ENCODE results near the gene CCNY. TPM values are rescaled to one million over a fixed set of nuclear protein-coding genes. Genes with fewer than 3 reads are reported as not detected.
A peak's percentile ranks its signal among the peaks of the same experiment; 100 is the strongest.

CCNY gene
- total and polyA plus RNA-seq, 9 donors: 28.3 to 87.0 (median 60.9) TPM

DNA sequence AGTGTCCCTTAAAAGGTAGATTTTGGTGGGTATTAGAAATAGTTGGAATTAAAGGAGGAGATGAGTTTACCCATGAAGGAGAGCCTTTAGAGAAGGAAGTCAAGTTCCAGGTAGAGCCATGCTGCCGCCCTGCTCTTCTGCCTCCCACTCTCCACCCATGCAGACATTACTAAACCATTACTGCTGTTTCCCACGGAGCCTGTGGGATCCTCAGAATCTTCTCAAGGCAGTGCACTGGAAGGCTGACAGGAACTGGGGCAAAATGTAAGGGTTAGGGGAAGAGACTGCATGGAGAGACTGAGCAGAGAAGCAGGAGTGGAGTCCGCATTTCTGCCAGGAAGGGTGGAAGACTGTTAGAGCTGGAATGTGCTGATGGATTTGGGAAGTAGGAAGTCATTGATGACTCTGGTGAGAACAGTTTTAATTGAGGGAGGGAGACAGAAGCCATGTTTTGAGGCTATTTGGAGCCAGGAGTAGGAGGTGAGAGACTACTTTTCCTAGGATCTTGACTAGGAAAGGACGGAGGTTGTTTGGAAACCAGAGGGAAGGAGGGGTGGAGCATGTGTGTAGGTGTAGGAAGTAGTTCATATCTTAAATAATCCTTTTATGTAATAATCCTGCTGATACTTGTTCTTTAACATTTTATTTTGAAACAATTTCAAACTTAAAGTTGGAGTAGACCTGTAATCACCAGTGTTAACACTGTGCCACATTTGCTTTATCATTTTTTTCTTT lies 109.0 kb downstream of the CCNY start:
- 93 to 96% (median 95%) methylated on average over 4 of the region's 4 CpGs for WGBS, 3 donors
- no peak for DNase-seq
- Histone ChIP-seq H3K27me3 (no peaks in the 10 kb centered on the region), H3K36me3 (no peaks in the 10 kb centered on the region), H3K4me1 (ENCODE audit: insufficient read depth) (peaks cover 29% of the 10 kb centered on the region), H3K4me3 (no peak overlapping the region), H3K9me3 (peaks cover 0 to 11% of the 10 kb centered on the region in 2 donors), H3K27ac (no peak overlapping the region)
- intact Hi-C loops (cut with DNase I): no loop called here
- TF ChIP-seq EP300 (IDR thresholded peaks at IDR 0.05) (no peak), POLR2A (IDR thresholded peaks at IDR 0.05) (no peak)
- TF ChIP-seq, protein P1, sequence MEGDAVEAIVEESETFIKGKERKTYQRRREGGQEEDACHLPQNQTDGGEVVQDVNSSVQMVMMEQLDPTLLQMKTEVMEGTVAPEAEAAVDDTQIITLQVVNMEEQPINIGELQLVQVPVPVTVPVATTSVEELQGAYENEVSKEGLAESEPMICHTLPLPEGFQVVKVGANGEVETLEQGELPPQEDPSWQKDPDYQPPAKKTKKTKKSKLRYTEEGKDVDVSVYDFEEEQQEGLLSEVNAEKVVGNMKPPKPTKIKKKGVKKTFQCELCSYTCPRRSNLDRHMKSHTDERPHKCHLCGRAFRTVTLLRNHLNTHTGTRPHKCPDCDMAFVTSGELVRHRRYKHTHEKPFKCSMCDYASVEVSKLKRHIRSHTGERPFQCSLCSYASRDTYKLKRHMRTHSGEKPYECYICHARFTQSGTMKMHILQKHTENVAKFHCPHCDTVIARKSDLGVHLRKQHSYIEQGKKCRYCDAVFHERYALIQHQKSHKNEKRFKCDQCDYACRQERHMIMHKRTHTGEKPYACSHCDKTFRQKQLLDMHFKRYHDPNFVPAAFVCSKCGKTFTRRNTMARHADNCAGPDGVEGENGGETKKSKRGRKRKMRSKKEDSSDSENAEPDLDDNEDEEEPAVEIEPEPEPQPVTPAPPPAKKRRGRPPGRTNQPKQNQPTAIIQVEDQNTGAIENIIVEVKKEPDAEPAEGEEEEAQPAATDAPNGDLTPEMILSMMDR (IDR thresholded peaks at IDR 0.05): no peak

DNA sequence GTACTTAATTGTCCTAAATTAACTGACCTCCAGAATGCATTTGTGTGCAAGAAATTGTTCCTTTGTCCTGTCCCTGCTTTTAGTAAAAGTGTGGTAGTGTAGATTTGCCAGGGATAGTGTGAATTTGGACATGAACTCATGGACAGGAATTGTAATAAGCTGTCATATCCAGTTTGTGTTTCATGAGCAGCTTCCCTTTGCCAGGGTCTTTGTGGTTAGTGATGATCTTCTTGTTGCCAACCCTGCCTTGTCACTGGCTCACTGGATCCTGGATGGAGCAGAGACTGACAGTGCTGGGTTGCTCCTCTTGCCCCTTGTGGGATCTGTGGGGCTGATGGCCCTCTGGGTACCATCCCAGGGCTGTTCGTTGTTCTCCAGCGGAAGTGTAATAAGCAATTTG lies 110.1 kb downstream of the CCNY start:
- 93 to 100% (median 96%) methylated on average over 2 of the region's 2 CpGs for WGBS, 3 donors
- Histone ChIP-seq H3K27me3 (no peaks in the 10 kb centered on the region), H3K4me1 (ENCODE audit: insufficient read depth) (peaks cover 32% of the 10 kb centered on the region), H3K9me3 (peaks cover 0 to 11% of the 10 kb centered on the region in 2 donors), H3K36me3 (no peaks in the 10 kb centered on the region), H3K27ac (no peak overlapping the region), H3K4me3 (no peak overlapping the region)
- DNase-seq: no peak
- TF ChIP-seq EP300 (IDR thresholded peaks at IDR 0.05) (no peak), POLR2A (IDR thresholded peaks at IDR 0.05) (no peak)
- TF ChIP-seq, protein P1 (IDR thresholded peaks at IDR 0.05): no peak
- intact Hi-C loops (cut with DNase I): no loop called here

DNA sequence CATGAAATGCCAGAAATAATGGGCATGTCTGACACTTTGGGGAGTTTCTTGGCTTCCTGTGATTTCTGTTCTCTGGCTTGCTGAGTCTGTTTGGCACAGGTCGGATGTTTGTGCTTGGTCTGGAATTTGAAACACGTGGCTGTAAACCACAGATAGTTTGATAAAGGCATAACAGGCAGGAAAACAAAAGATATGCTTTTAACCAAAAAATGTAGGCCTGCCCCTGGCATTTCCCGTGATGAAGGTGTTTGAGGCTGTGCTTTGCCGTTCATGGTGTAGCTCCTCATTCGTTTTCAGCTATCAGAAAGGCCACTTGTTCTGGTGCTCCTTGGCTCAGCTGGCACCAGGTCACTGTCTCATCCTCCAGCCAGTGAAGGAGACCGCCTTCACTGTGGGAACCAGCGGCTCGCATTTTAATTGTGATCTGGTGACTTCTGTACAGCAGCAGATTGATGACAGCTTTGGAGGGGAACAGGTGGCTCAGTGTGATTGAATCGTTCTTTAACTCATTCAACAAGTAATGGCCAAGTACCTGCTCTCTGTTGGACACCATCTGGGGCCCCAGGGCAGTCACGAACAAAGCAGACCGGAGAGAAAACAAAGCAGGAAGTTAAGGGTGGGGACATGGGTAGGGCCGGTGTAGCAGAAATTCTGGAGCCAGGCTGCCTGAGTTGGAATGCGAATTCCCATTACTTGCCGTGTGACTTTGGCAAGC lies 111.5 kb downstream of the CCNY start:
- Histone ChIP-seq H3K4me1 (ENCODE audit: insufficient read depth) (peaks cover 35% of the 10 kb centered on the region), H3K36me3 (no peaks in the 10 kb centered on the region), H3K4me3 (no peak overlapping the region), H3K27ac (peak overlapping the region in 1 of 2 donors; percentile 31), H3K27me3 (no peaks in the 10 kb centered on the region), H3K9me3 (peaks cover 0 to 11% of the 10 kb centered on the region in 2 donors)
- TF ChIP-seq POLR2A (IDR thresholded peaks at IDR 0.05): no peak
- TF ChIP-seq, protein P1 (IDR thresholded peaks at IDR 0.05): no peak
- TF ChIP-seq EP300 (IDR thresholded peaks at IDR 0.05): no peak
- WGBS, 3 donors: 16 to 26% (median 24%) methylated on average over 14 of the region's 14 CpGs
- DNase-seq: peak in 1 of 5 donors; percentile 20
- intact Hi-C loops (cut with DNase I): no loop called here

DNA sequence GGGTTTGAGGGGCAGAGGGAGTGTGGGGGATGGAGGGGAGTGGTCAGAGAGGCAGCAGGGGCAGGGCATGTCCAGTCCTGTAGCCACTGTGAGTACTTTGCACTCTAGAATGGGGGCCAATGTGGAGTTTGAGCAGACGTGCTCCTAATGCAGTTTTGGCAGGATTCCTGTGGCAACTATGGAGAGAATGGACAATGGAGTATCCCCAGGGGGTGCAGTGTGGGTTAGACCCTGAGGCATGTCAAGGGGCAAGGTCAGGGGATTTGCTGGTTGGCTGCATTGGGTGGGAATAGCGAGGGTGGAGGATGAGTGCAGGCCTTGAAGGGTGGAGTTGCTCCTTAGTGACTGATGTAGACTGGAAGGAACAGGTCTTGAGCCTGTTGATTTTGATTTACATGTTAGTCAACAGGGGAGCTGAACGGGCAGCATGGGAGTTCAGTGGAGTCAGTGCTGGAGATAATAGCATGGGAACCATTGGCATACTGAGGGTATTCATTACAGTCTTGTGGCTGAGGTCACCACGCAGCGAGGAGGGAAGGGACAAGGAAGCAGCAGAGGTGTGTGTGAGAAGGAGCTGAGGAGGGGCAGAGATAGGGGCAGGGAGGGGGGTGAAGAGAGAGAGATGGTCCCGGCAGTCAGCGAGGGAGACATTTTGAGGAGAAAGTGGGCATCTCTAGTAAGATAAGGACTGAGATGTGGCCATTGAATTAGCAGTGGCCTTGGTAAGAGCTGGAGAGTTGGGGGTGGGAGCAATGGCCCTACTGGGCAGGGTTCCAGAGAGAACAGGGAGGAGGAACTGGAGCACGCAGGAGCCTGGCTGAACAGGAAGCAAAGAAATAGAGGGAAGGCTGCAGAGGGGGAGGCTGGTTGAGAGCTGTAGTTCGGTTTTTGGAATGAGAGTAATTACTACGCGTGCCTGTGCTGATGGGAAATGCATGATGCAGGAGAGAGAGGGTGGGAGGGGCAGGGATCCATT lies 112.7 kb downstream of the CCNY start:
- intact Hi-C loops (cut with DNase I): no loop called here
- WGBS, 3 donors: 52 to 61% (median 55%) methylated on average over 11 of the region's 11 CpGs
- peaks cover 37% of the 10 kb centered on the region for H3K4me1 ChIP-seq (ENCODE audit: insufficient read depth)
- H3K27me3 ChIP-seq: no peaks in the 10 kb centered on the region
- no peak for TF ChIP-seq EP300 (IDR thresholded peaks at IDR 0.05)
- no peak for TF ChIP-seq POLR2A (IDR thresholded peaks at IDR 0.05)
- TF ChIP-seq, protein P1 (IDR thresholded peaks at IDR 0.05): no peak
- H3K9me3 ChIP-seq: peaks cover 0 to 5% of the 10 kb centered on the region in 2 donors
- H3K4me3 ChIP-seq: no peak overlapping the region
- no peak overlapping the region for H3K27ac ChIP-seq
- H3K36me3 ChIP-seq: no peaks in the 10 kb centered on the region
- DNase-seq: peak; percentile 60 to 69 (median 62)
